Spleen (tissue), 11 donors: ENCODE results near the gene ATF6. TPM values are rescaled to one million over a fixed set of nuclear protein-coding genes. Genes with fewer than 3 reads are reported as not detected.

Experiments used
- DNase-seq: peaks from one replicate; pipeline ENCODE4 v3.0.0-alpha.2; 2020
- H3K27ac ChIP-seq, 8 donors: fragments of 200-600 bp; sonication (generic) in 7 of 8; 1 replicate in 4 of 8; 2 replicates in 4 of 8; pipeline versions ENCODE4 v1.5.0 to v1.8.0; 2016 to 2021; ENCODE audit warnings: inconsistent platforms in 4 of 8, mild to moderate bottlenecking in 4 of 8, moderate library complexity in 1 of 8
- H3K27me3 ChIP-seq, 7 donors: fragments of 200-600 bp; sonication (generic) in 6 of 7; replicated peaks in 1 of 7; 1 replicate in 4 of 7; 2 replicates in 3 of 7; pipeline versions ENCODE4 v1.5.0 to v1.8.0; 2016 to 2021; ENCODE audit warnings: inconsistent platforms in 3 of 7, mild to moderate bottlenecking in 1 of 7
- H3K36me3 ChIP-seq, 6 donors: fragments of 200-600 bp; sonication (generic) in 5 of 6; 1 replicate in 4 of 6; 2 replicates in 2 of 6; pipeline versions ENCODE4 v1.5.0 to v1.8.0; 2016 to 2021; ENCODE audit warnings: inconsistent platforms in 2 of 6
- H3K4me1 ChIP-seq, 6 donors: fragments of 200-600 bp; sonication (generic) in 5 of 6; 1 replicate in 3 of 6; 2 replicates in 3 of 6; pipeline versions ENCODE4 v1.5.0 to v1.8.0; 2016 to 2021; ENCODE audit warnings: inconsistent platforms in 3 of 6
- H3K4me3 ChIP-seq, 8 donors: fragments of 200-600 bp; sonication (generic) in 7 of 8; 1 replicate in 4 of 8; 2 replicates in 4 of 8; pipeline versions ENCODE4 v1.5.0 to v1.8.0; 2016 to 2021; ENCODE audit warnings: inconsistent platforms in 4 of 8, mild to moderate bottlenecking in 4 of 8, moderate library complexity in 2 of 8
- H3K9me3 ChIP-seq, 8 donors: fragments of 200-600 bp; sonication (generic) in 7 of 8; 1 replicate in 4 of 8; 2 replicates in 4 of 8; pipeline versions ENCODE4 v1.5.0 to v1.8.0; 2016 to 2021; ENCODE audit warnings: inconsistent platforms in 4 of 8
- POLR2A ChIP-seq, 3 donors: fragments of 450-650 bp; IDR thresholded peaks; one replicate each; pipeline ENCODE4 v1.5.1; 2017; ENCODE audit warnings: antibody characterized with exemption in 3 of 3, mild to moderate bottlenecking in 1 of 3
- POLR2AphosphoS5 ChIP-seq, 3 donors: sonication (generic); formaldehyde crosslinking; IDR thresholded peaks; one replicate each; pipeline ENCODE4 v1.5.1; 2017; ENCODE audit warnings: antibody characterized with exemption in 3 of 3
- WGBS, 5 donors: extraction: QIAGEN DNeasy Blood & Tissue Kit in 3 of 5; methylation state at CpG; one replicate each; pipeline versions ENCODE4 v1.1.5 to v1.1.7; 2013 to 2018; 5-methylcytosine and 5-hydroxymethylcytosine counted together
- intact Hi-C: fragments of 100-400 bp; cut with DNase I; formaldehyde crosslinking; loops from one replicate; pipeline ENCODE4 v1.15.0; 2023; ENCODE audit warnings: low total_unique reads
- polyA plus RNA-seq, 3 donors: library from polyadenylated mRNA; stranded (reverse); fragments of 200-250 nt; gene quantifications; one replicate each; pipeline ENCODE4 v1.2.1, GENCODE V29; 2013
- total RNA-seq, 7 donors: library from RNA; depleted of rRNA in 3 of 7; stranded (reverse); fragments of >200 nt in 3 of 7; fragmentation: NEBNext Ultra II Directional in 4 of 7; extraction: Animal tissue kit (Norgen Biotek cat#: 25700) in 4 of 7; gene quantifications; one replicate each; pipeline versions ENCODE4 v1.1.0 to v1.2.1, GENCODE V29; 2016 to 2021
- TF ChIP-seq, protein P1 (sequence below), 11 experiments: fragments of 200-600 bp in 7 of 11; fragments of 450-650 bp in 4 of 11; sonication (generic) in 4 of 11; IDR thresholded peaks in 8 of 11; conservative IDR thresholded peaks in 3 of 11; 1 replicate in 7 of 11; 2 replicates in 4 of 11; pipeline versions ENCODE4 v1.4.0 to v1.8.0; 2016 to 2021; ENCODE audit warnings: antibody characterized with exemption in 11 of 11, inconsistent platforms in 4 of 11, mild to moderate bottlenecking in 1 of 11
- donor health status: healthy with polysubstance abuse.
- donor health status: DM: no; HTN: no; CAD: no; lungs with moderate emphysema.
- donor health status: DM: no; HTN: no; CAD: no.
- donor health status: Bipolar disorder and iron deficiency.
- donor health status: healthy.
- donor health status: DM: no; HTN: no; CAD: no.
- donor health status: DM: yes; HTN: yes; CAD: no.

The ATF6 gene
- total and polyA plus RNA-seq, 10 donors, result 2.5 to 46.8 (median 33.0) TPM

DNA sequence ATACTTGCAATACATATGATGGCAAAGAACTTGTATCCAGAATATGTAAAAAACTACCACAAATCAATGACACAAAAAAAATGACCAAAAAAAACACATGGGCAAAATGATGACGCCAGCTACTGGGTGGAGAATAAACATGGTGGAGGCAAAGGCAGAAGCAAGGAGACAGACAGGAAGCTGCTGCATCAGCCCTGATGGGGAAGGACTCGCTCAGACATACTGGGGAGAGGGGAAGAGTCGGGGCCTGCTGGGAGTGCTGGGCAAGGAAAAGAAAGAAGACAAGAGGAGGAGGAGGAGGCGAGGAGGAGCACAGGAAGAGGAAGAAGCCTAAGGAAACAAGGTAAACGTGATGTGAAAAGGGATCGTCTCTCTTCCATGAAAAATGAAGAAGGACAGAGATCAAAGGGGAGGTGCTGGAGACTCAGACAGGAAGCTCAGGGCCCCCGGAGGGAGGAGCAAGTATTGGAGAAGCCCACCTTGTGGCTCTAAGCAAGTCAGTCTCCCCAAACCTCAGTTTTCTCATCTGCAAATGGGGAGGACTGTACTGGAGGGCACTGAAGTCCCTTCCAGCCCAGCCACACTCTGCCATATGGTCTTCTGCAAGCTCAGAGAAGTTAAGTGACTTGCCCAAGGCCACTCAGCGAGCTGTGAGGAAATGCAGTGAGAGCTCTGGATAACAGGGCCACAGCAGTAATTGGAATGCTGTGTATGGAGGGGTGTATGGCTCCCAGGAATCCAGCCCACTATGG, 233.4 kb downstream of the ATF6 start:
- peaks cover 0 to 3% (median 0%) of the 10 kb centered on the region in 8 donors for H3K9me3 ChIP-seq
- H3K36me3 ChIP-seq, result no peaks in the 10 kb centered on the region
- intact Hi-C loops, result no loop called here
- no peaks in the 10 kb centered on the region for H3K4me1 ChIP-seq
- no peak for DNase-seq
- H3K27me3 ChIP-seq, result peaks cover 0 to 25% (median 0%) of the 10 kb centered on the region in 7 donors
- H3K4me3 ChIP-seq, result no peak overlapping the region
- TF ChIP-seq, protein P1, sequence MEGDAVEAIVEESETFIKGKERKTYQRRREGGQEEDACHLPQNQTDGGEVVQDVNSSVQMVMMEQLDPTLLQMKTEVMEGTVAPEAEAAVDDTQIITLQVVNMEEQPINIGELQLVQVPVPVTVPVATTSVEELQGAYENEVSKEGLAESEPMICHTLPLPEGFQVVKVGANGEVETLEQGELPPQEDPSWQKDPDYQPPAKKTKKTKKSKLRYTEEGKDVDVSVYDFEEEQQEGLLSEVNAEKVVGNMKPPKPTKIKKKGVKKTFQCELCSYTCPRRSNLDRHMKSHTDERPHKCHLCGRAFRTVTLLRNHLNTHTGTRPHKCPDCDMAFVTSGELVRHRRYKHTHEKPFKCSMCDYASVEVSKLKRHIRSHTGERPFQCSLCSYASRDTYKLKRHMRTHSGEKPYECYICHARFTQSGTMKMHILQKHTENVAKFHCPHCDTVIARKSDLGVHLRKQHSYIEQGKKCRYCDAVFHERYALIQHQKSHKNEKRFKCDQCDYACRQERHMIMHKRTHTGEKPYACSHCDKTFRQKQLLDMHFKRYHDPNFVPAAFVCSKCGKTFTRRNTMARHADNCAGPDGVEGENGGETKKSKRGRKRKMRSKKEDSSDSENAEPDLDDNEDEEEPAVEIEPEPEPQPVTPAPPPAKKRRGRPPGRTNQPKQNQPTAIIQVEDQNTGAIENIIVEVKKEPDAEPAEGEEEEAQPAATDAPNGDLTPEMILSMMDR (IDR thresholded peaks at IDR 0.05 in 8 of 11, conservative IDR thresholded peaks at IDR 0.05 in 3 of 11), result no peak
- TF ChIP-seq POLR2AphosphoS5 (IDR thresholded peaks at IDR 0.05) (no peak), POLR2A (IDR thresholded peaks at IDR 0.05) (no peak)
- H3K27ac ChIP-seq, result no peak overlapping the region
- WGBS, 5 donors, result 41 to 75% (median 48%) methylated on average over 8 of the region's 8 CpGs

DNA sequence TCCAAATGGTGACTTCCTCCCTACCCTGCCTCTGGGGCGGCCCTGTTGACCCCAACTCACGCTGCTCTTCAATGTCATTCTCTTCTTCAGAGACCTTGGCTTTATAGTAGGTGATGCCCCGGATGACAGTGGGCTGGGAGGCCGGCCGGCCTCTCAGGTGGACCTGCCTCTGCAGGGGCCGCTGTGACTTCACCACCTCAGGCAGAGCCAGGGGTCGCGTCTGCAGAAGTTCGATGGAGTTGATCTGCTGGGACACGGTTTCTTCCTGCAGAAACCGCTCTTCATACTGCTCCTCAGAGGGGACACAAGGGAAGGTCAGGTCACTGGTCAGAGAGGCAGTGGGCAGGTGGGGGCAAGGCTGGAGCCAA, 233.9 kb downstream of the ATF6 start:
- WGBS, 5 donors, result 91 to 95% (median 94%) methylated on average over 11 of the region's 11 CpGs
- no peak for TF ChIP-seq POLR2A (IDR thresholded peaks at IDR 0.05)
- TF ChIP-seq, protein P1 (IDR thresholded peaks at IDR 0.05 in 8 of 11, conservative IDR thresholded peaks at IDR 0.05 in 3 of 11), result no peak
- TF ChIP-seq POLR2AphosphoS5 (IDR thresholded peaks at IDR 0.05), result no peak
- Histone ChIP-seq H3K27ac (no peak overlapping the region), H3K27me3 (peaks cover 0 to 31% (median 0%) of the 10 kb centered on the region in 7 donors), H3K4me1 (no peaks in the 10 kb centered on the region), H3K4me3 (no peak overlapping the region), H3K9me3 (peaks cover 0 to 3% (median 0%) of the 10 kb centered on the region in 8 donors), H3K36me3 (no peaks in the 10 kb centered on the region)
- no peak for DNase-seq
- intact Hi-C loops, result no loop called here

DNA sequence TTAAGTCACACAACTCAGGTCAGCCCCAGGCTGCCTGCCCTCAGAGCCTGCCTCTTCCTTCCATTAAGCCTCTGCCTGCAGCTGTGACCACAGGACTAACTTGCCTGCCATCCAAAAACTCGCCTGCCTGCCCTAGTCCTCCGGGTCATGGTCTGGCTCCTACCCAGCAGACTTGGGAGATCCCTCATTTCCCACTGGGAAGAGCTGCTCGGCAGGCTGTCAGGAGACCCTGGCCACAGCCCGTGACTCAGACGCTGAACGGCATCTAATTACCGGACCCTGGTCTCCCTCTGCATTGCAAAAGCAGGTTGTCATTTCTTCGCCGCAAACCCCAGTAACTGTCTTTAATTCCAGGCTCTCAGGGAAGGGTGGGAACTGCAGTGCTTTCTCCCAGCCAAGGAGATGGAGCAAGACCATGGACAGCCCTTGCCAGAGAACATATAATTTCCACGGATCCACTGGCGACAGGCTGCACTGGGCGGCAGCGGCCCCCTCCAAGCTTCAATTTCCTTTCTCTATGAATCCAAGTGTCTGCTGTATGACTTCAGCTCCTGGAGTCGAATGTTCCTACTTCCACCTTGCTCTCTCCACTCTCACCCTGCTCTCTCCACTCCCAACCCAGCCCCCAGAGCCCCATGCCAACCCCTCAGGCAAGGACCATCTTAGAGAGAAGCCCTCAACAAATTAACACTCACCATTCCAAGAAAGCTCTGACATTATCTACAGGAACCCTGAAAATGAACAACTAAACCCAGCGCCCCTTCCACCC, 237.1 kb downstream of the ATF6 start:
- H3K27ac ChIP-seq, result peak overlapping the region in 5 of 8 donors; percentile 57 to 75 (median 64)

More for the DNA sequence above, 237.1 kb downstream of the ATF6 start:
- H3K9me3 ChIP-seq, result peaks cover 0 to 3% (median 0%) of the 10 kb centered on the region in 8 donors
- no peaks in the 10 kb centered on the region for H3K36me3 ChIP-seq
- no peak for DNase-seq
- WGBS, 5 donors, result 46 to 67% (median 60%) methylated on average over 13 to 15 of the region's 15 CpGs
- peaks cover 0 to 43% (median 0%) of the 10 kb centered on the region in 7 donors for H3K27me3 ChIP-seq
- no peaks in the 10 kb centered on the region for H3K4me1 ChIP-seq
- intact Hi-C loops, result no loop called here
- no peak for TF ChIP-seq POLR2AphosphoS5 (IDR thresholded peaks at IDR 0.05)
- no peak for TF ChIP-seq POLR2A (IDR thresholded peaks at IDR 0.05)
- TF ChIP-seq, protein P1 (IDR thresholded peaks at IDR 0.05 in 8 of 11, conservative IDR thresholded peaks at IDR 0.05 in 3 of 11), result no peak
- peak overlapping the region in 3 of 8 donors; percentile 16 to 42 (median 20) for H3K4me3 ChIP-seq
